Central memory CD8-positive, alpha-beta T cell (primary cell): ENCODE data around the gene PTPRQ.

Source experiments
- ATAC-seq: fragments of 150-1000 bp; cut with Tn5 transposase; replicated peaks from 2 replicates; pipeline ENCODE4 v1.10.0; 2022; ENCODE audit warnings: mild to moderate bottlenecking, moderate FRiP score, moderate number of reproducible peaks; ENCODE audit not compliant: poor library complexity, severe bottlenecking; ENCODE audit errors: extremely low read depth
- DNase-seq, 2 donors: peaks; one replicate each; pipeline ENCODE4 v3.0.0; 2021; ENCODE audit warnings: low spot score in 2 of 2
- H3K27ac Mint-ChIP-seq: one replicate; pipeline ENCODE4 v1.8.0; 2022; ENCODE audit warnings: low read depth, mild to moderate bottlenecking, moderate library complexity, mixed read lengths
- H3K27me3 Mint-ChIP-seq: one replicate; pipeline ENCODE4 v1.8.0; 2022; ENCODE audit warnings: mixed read lengths
- H3K36me3 Mint-ChIP-seq: one replicate; pipeline ENCODE4 v1.8.0; 2022; ENCODE audit warnings: mild to moderate bottlenecking, moderate library complexity, mixed read lengths; ENCODE audit not compliant: insufficient read depth
- H3K4me1 Mint-ChIP-seq: one replicate; pipeline ENCODE4 v1.8.0; 2022; ENCODE audit warnings: mixed read lengths
- H3K4me3 Mint-ChIP-seq: one replicate; pipeline ENCODE4 v1.8.0; 2022; ENCODE audit warnings: mild to moderate bottlenecking, moderate library complexity, mixed read lengths
- H3K9me3 Mint-ChIP-seq: one replicate; pipeline ENCODE4 v1.8.0; 2022; ENCODE audit warnings: mixed read lengths

Gene PTPRQ

GRCh38 chr12:80582431-80582830, 138.4 kb downstream of the PTPRQ start:
- no peaks in the 10 kb centered on the region for H3K27me3 Mint-ChIP-seq
- no peaks in the 10 kb centered on the region for H3K4me1 Mint-ChIP-seq
- H3K9me3 Mint-ChIP-seq: peaks cover 12% of the 10 kb centered on the region
- H3K36me3 Mint-ChIP-seq: peaks cover 2% of the 10 kb centered on the region
- no peak for DNase-seq
- no peak overlapping the region for H3K4me3 Mint-ChIP-seq
- H3K27ac Mint-ChIP-seq: no peak overlapping the region
- ATAC-seq: no peak

DNA sequence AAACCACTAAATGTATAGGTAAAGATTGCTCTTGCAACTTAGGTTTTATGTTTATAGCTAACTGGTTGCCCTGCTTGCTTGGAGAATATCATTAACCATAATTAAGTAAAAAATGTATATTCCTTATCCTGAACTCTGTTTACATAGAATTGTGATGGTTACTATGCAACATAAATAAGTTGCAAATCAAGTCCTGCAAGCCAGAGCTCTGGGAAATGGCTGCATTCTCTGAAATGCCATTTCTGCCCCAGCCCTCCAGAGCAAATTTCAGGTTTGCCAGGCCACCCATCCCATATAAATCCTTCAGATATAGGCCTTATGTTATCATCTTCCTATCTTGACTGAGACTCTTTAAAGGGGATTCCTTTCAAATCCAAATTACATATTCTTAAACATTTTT, 145.0 kb downstream of the PTPRQ start:
- Mint-ChIP-seq H3K27ac (no peak overlapping the region), H3K36me3 (no peaks in the 10 kb centered on the region), H3K9me3 (peaks cover 17% of the 10 kb centered on the region), H3K27me3 (no peaks in the 10 kb centered on the region), H3K4me1 (no peaks in the 10 kb centered on the region), H3K4me3 (no peak overlapping the region)
- no peak for DNase-seq
- no peak for ATAC-seq

- ATAC-seq (no peak), DNase-seq (no peak)
- Mint-ChIP-seq H3K36me3 (no peaks in the 10 kb centered on the region), H3K9me3 (peaks cover 15% of the 10 kb centered on the region), H3K27me3 (no peaks in the 10 kb centered on the region), H3K4me1 (no peaks in the 10 kb centered on the region), H3K4me3 (no peak overlapping the region), H3K27ac (no peak overlapping the region)
These were observed 146.1 kb downstream of the PTPRQ start for GRCh38 chr12:80590085-80590484.

DNA sequence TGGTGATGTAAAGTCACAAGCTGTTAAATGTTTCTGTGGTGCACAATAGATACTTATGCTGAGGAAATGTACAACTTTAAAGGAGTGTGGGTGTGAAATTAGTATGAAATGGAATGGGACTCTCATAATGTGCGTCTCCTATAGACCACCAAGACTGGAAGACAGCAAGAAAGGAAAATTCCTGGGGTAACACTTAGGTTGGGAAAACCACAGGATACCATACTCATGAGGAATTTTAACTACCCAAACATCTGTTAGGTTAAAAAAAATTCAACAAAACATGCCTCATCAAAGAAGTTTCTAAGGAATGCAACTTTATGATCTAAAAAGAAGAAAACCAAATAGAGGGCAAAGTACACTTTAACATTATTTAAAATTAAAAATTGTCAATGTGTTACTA, 149.7 kb downstream of the PTPRQ start:
- H3K4me1 Mint-ChIP-seq: no peaks in the 10 kb centered on the region
- no peak for DNase-seq

GRCh38 chr12:80596509-80596908, 152.5 kb downstream of the PTPRQ start:
- ATAC-seq (no peak), DNase-seq (no peak)
- no peak overlapping the region for H3K4me3 Mint-ChIP-seq
- H3K4me1 Mint-ChIP-seq: no peaks in the 10 kb centered on the region
- H3K9me3 Mint-ChIP-seq: peaks cover 7% of the 10 kb centered on the region
- no peak overlapping the region for H3K27ac Mint-ChIP-seq
- H3K27me3 Mint-ChIP-seq: no peaks in the 10 kb centered on the region
- peaks cover 1% of the 10 kb centered on the region for H3K36me3 Mint-ChIP-seq

More for the DNA sequence above, 149.7 kb downstream of the PTPRQ start:
- Mint-ChIP-seq H3K4me3 (no peak overlapping the region), H3K9me3 (peaks cover 5% of the 10 kb centered on the region), H3K36me3 (no peaks in the 10 kb centered on the region), H3K27me3 (no peaks in the 10 kb centered on the region), H3K27ac (no peak overlapping the region)
- ATAC-seq: no peak

DNA sequence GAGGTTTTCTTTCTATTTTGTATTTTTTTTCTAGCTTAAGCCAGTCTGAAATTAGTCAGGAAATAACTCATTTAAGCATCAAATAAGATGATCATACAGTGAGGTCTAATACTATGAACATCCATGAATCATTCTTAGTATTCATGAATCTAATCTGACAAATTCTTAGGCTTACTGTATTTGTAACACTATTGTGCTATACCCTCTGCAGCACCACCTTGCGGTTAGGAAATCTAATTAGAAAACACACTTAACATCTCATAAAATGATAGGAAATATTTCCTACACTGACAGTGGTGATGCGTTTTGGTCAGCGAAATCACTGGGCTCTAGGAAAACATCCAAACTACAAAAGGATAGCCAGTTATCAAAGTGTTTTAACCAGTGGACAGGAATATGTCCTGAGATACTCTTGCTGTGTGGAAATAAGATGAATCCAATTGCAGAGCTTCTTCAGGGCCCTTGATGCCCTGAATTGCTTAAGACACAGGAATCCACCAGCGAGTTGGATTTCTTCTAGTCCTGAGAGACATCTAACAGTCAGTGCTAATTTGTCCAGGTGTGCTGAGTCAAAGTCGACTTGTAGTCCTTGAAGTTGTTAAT, 154.1 kb downstream of the PTPRQ start:
- DNase-seq (no peak), ATAC-seq (no peak)
- H3K4me1 Mint-ChIP-seq: no peaks in the 10 kb centered on the region
- no peak overlapping the region for H3K27ac Mint-ChIP-seq
- no peak overlapping the region for H3K4me3 Mint-ChIP-seq
- H3K36me3 Mint-ChIP-seq: peaks cover 1% of the 10 kb centered on the region
- H3K9me3 Mint-ChIP-seq: peaks cover 7% of the 10 kb centered on the region
- H3K27me3 Mint-ChIP-seq: no peaks in the 10 kb centered on the region

DNA sequence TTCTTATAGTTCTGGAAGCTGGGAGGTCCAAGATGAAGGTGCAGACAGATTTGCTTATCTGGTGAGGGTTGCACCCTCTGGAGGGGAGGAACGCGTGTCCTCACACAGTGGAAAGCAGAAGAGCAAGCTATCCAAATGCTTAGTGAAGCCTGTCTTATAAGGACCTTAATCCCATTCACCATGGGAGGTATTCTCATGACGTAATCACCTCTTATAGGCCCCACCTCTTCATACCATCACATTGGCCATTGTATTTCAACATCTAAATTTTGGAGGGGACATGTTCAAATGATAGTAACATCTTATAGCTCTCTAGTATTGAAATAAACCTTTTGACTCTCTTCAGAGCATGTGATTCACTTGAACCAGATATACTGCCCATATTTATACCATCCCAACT, 158.4 kb downstream of the PTPRQ start:
- H3K27me3 Mint-ChIP-seq: no peaks in the 10 kb centered on the region
- H3K27ac Mint-ChIP-seq: no peak overlapping the region
- DNase-seq (no peak), ATAC-seq (no peak)
- H3K36me3 Mint-ChIP-seq: peaks cover 1% of the 10 kb centered on the region
- H3K4me3 Mint-ChIP-seq: no peak overlapping the region
- no peaks in the 10 kb centered on the region for H3K4me1 Mint-ChIP-seq
- peaks cover 21% of the 10 kb centered on the region for H3K9me3 Mint-ChIP-seq

- Mint-ChIP-seq H3K36me3 (no peaks in the 10 kb centered on the region), H3K9me3 (peaks cover 22% of the 10 kb centered on the region), H3K4me1 (no peaks in the 10 kb centered on the region), H3K27me3 (no peaks in the 10 kb centered on the region), H3K27ac (no peak overlapping the region), H3K4me3 (no peak overlapping the region)
- ATAC-seq (no peak), DNase-seq (no peak)
These were observed 163.5 kb downstream of the PTPRQ start for GRCh38 chr12:80607361-80608135.

- Mint-ChIP-seq H3K36me3 (no peaks in the 10 kb centered on the region), H3K27ac (no peak overlapping the region), H3K9me3 (peaks cover 11% of the 10 kb centered on the region), H3K4me3 (no peak overlapping the region), H3K4me1 (no peaks in the 10 kb centered on the region), H3K27me3 (no peaks in the 10 kb centered on the region)
- DNase-seq (no peak), ATAC-seq (no peak)
These were observed 173.7 kb downstream of the PTPRQ start for GRCh38 chr12:80617733-80618132.

DNA sequence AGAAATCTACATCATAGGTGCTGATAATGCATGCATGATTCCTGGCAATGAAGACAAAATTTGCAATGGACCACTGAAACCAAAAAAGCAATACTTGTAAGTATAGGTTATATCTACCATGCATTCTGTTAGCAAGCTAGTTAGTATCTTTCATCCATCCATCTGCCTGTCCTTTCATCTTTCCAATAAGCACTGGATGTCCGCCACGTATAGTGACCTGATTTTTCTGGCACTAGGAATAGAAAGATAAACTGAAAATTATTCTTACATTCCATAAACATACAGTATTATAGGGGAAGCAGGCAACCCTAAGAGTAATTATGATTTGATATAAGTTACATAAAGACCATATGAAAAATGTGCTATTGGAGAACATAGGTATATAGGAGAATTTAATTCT, 176.2 kb downstream of the PTPRQ start:
- Mint-ChIP-seq H3K4me1 (no peaks in the 10 kb centered on the region), H3K27me3 (no peaks in the 10 kb centered on the region), H3K9me3 (peaks cover 12% of the 10 kb centered on the region), H3K4me3 (no peak overlapping the region), H3K36me3 (no peaks in the 10 kb centered on the region), H3K27ac (no peak overlapping the region)
- ATAC-seq (no peak), DNase-seq (no peak)

- ATAC-seq (no peak), DNase-seq (no peak)
- Mint-ChIP-seq H3K27me3 (no peaks in the 10 kb centered on the region), H3K36me3 (no peaks in the 10 kb centered on the region), H3K4me1 (no peaks in the 10 kb centered on the region), H3K9me3 (peaks cover 11% of the 10 kb centered on the region), H3K4me3 (no peak overlapping the region), H3K27ac (no peak overlapping the region)
These were observed 178.2 kb downstream of the PTPRQ start for GRCh38 chr12:80622271-80622670.

DNA sequence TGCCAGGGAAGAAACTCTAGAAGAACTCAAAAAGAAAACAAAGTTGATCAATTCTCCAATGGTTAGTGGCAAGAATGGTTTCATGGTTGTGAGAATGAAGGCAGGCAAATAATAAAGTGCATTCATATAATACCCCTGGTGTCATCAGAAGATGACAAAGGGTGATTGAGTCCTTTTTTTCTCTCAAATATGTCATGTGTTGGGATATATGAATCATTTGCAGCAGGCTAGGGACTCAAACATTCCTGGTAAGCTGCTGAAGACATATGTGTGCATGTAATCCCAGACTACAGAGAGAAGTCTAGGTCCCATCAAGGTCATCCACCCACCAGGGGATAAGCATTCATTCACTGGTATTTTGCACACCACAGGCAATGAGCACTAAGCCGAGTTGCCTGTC, 181.0 kb downstream of the PTPRQ start:
- H3K9me3 Mint-ChIP-seq: peaks cover 16% of the 10 kb centered on the region
- H3K4me1 Mint-ChIP-seq: no peaks in the 10 kb centered on the region
- no peak for ATAC-seq
- no peaks in the 10 kb centered on the region for H3K36me3 Mint-ChIP-seq
- H3K27ac Mint-ChIP-seq: no peak overlapping the region
- DNase-seq: no peak
- no peak overlapping the region for H3K4me3 Mint-ChIP-seq
- no peaks in the 10 kb centered on the region for H3K27me3 Mint-ChIP-seq

DNA sequence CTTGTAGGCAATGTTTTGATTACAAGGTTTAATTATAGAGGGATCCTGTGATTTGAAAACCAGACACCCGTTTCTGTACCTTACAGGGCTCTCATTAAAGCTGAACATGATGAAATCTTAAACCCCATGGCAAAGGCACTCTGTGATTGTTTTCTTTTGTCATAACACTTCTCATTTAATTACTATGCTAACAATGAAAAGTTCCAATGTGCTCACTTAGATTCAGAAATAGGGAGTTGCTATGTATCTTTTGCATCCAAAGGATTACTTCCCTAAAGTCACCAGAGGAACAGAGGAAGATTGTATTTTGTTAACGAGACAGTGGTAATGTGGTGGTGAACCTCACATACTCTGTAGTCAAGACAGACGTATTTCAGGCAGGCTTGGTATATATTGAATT, 181.9 kb downstream of the PTPRQ start:
- Mint-ChIP-seq H3K27me3 (no peaks in the 10 kb centered on the region), H3K36me3 (no peaks in the 10 kb centered on the region), H3K4me3 (no peak overlapping the region), H3K9me3 (peaks cover 16% of the 10 kb centered on the region), H3K4me1 (no peaks in the 10 kb centered on the region), H3K27ac (no peak overlapping the region)
- ATAC-seq (no peak), DNase-seq (no peak)
